Measurements from ENCODE around the gene MYO1E.

- TF ChIP-seq CTCF (IDR thresholded peaks at IDR 0.05; ENCODE audit: low read depth, low read length, poor library complexity, severe bottlenecking) (no peak), EZH2phosphoT487 (IDR thresholded peaks at IDR 0.05; ENCODE audit: borderline replicate concordance, low read length) (no peak)
These were observed 104.4 kb downstream of the MYO1E start for GRCh38 chr15:59268168-59268851.
